Adrenal gland (tissue), 5 donors: Measurements from ENCODE around the gene SYT2.
A peak's percentile ranks its signal among the peaks of the same experiment; 100 is the strongest.

ENCODE experiments used
- POLR2A ChIP-seq, 2 donors: fragments of 450-650 bp; IDR thresholded peaks; one replicate each; pipeline ENCODE4 v1.6.1; 2017; ENCODE audit warnings: antibody characterized with exemption in 2 of 2, mild to moderate bottlenecking in 2 of 2, moderate library complexity in 1 of 2
- TF ChIP-seq, protein P1 (sequence below), 6 experiments: fragments of 450-650 bp in 4 of 6; fragments of 200-600 bp in 2 of 6; sonication (generic) in 1 of 6; IDR thresholded peaks; 1 replicate in 5 of 6; 2 replicates in 1 of 6; pipeline versions ENCODE4 v1.5.1 to v1.8.0; 2016 to 2021; ENCODE audit warnings: antibody characterized with exemption in 6 of 6, mild to moderate bottlenecking in 2 of 6, moderate library complexity in 1 of 6
- donor health status: DM: no; HTN: no; CAD: no.

DNA sequence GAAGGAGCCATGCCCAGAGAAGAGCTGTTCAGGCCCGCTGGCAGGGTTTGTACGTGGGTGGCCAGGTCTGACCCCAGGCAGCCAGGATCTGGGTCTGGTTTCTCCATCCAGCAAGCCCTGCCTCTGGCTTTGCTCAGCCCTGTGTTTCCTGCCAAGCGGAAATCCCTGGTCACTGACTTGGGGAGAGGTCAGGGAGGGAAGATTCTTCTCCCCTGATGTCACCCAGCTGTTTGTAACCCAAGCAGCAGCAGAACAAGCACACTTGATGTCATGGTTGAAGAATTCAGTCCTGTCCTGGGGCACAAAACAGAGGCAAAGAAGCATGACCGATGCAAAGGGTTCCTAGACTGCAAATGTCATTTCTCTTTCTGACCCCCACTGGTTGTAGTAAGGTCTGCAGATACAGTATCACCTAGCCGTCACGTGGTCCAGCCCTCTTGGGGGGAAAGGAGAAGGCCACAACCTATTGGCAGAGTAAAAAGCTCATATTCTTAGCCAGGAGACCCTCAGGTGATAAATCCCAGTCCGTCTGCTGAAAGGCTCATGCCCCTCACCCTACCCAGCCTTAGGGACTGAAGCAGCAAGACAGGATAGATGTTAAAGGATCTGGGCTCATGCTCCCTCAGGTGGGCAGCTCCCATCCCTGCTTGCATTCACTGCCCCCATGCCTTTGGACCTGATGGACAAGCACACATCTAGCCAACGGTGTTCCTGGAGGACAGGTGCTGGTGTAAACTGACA lies 120.9 kb downstream of the SYT2 start:
- TF ChIP-seq, protein P1, sequence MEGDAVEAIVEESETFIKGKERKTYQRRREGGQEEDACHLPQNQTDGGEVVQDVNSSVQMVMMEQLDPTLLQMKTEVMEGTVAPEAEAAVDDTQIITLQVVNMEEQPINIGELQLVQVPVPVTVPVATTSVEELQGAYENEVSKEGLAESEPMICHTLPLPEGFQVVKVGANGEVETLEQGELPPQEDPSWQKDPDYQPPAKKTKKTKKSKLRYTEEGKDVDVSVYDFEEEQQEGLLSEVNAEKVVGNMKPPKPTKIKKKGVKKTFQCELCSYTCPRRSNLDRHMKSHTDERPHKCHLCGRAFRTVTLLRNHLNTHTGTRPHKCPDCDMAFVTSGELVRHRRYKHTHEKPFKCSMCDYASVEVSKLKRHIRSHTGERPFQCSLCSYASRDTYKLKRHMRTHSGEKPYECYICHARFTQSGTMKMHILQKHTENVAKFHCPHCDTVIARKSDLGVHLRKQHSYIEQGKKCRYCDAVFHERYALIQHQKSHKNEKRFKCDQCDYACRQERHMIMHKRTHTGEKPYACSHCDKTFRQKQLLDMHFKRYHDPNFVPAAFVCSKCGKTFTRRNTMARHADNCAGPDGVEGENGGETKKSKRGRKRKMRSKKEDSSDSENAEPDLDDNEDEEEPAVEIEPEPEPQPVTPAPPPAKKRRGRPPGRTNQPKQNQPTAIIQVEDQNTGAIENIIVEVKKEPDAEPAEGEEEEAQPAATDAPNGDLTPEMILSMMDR (IDR thresholded peaks at IDR 0.05) = peak in 1 of 6 experiments; percentile 11
- TF ChIP-seq POLR2A (IDR thresholded peaks at IDR 0.05) = no peak
